Fibroblast of lung (primary cell): ENCODE data around the gene PLPP7. TPM values are rescaled to one million over a fixed set of nuclear protein-coding genes. Genes with fewer than 3 reads are reported as not detected.

Experiments
- DNase-seq, 2 donors: peaks; one replicate each; pipeline versions ENCODE4 v3.0.0 to v3.0.0-alpha.2; 2010; ENCODE audit warnings: low read depth in 2 of 2
- H2AFZ ChIP-seq: 2 replicates; pipeline ENCODE4 v1.5.1; 2012; ENCODE audit warnings: low read length, control low read depth, inconsistent platforms
- H3K27ac ChIP-seq: 2 replicates; pipeline ENCODE4 v1.5.1; 2011; ENCODE audit warnings: low read length, control low read depth; ENCODE audit not compliant: insufficient read depth
- H3K27me3 ChIP-seq: 2 replicates; pipeline ENCODE4 v1.5.1; 2011; ENCODE audit warnings: mild to moderate bottlenecking, low read length; ENCODE audit not compliant: control insufficient read depth, insufficient read depth
- H3K36me3 ChIP-seq: 2 replicates; pipeline ENCODE4 v1.5.1; 2011; ENCODE audit warnings: low read length; ENCODE audit not compliant: control insufficient read depth, insufficient read depth
- H3K4me1 ChIP-seq: 2 replicates; pipeline ENCODE4 v1.5.1; 2011; ENCODE audit warnings: low read length; ENCODE audit not compliant: control insufficient read depth, insufficient read depth; ENCODE audit errors: extremely low read depth
- H3K4me2 ChIP-seq: 2 replicates; pipeline ENCODE4 v1.5.1; 2011; ENCODE audit warnings: low read length, control low read depth; ENCODE audit not compliant: insufficient read depth; ENCODE audit errors: extremely low read depth
- H3K4me3 ChIP-seq, 4 experiments: fragments of 200-600 bp in 1 of 4; sonication (generic) in 1 of 4; replicated peaks in 1 of 4; 2 replicates each; pipeline ENCODE4 v1.5.1; 2011 to 2016; ENCODE audit warnings: low read length in 4 of 4, low read depth in 3 of 4, mild to moderate bottlenecking in 3 of 4, control low read depth in 2 of 4, inconsistent platforms in 1 of 4, mixed read lengths in 1 of 4; ENCODE audit not compliant: insufficient read depth in 1 of 4; ENCODE audit errors: control extremely low read depth in 1 of 4
- H3K79me2 ChIP-seq: 2 replicates; pipeline ENCODE4 v1.5.1; 2012; ENCODE audit warnings: mild to moderate bottlenecking, low read length, inconsistent platforms; ENCODE audit not compliant: control insufficient read depth, insufficient read depth
- H3K9ac ChIP-seq: 2 replicates; pipeline ENCODE4 v1.5.1; 2011; ENCODE audit warnings: mild to moderate bottlenecking, low read length, control low read depth; ENCODE audit not compliant: insufficient read depth
- H3K9me3 ChIP-seq: 2 replicates; pipeline ENCODE4 v1.5.1; 2012; ENCODE audit warnings: low read depth, low read length; ENCODE audit not compliant: control insufficient read depth, insufficient read depth
- H4K20me1 ChIP-seq: 2 replicates; pipeline ENCODE4 v1.5.1; 2011; ENCODE audit warnings: low read length; ENCODE audit not compliant: control insufficient read depth, insufficient read depth; ENCODE audit errors: extremely low read depth
- CTCF ChIP-seq, 2 donors: IDR thresholded peaks in 1 of 2; conservative IDR thresholded peaks in 1 of 2; 1 replicate in 1 of 2; 2 replicates in 1 of 2; pipeline ENCODE4 v1.5.1; 2011 to 2012; ENCODE audit warnings: low read length in 2 of 2, control low read depth in 1 of 2, inconsistent platforms in 1 of 2, low read depth in 1 of 2, mild to moderate bottlenecking in 1 of 2
- EZH2 ChIP-seq: IDR thresholded peaks from 2 replicates; pipeline ENCODE4 v1.5.1; 2012; ENCODE audit warnings: low read length, control low read depth, mild to moderate bottlenecking; ENCODE audit errors: missing control alignments
- polyA plus RNA-seq, 2 donors: library from polyadenylated mRNA; depleted of rRNA in 1 of 2; stranded (reverse) in 1 of 2; unstranded in 1 of 2; fragments of >200 nt; gene quantifications; 2 replicates each; pipeline ENCODE4 v1.2.1, GENCODE V29; 2011 to 2012; ENCODE audit warnings: missing spikeins in 1 of 2
- total RNA-seq: library from RNA; depleted of rRNA; stranded (reverse); fragments of >200 nt; gene quantifications from 2 replicates; pipeline ENCODE4 v1.2.1, GENCODE V29; 2014

Gene PLPP7
- total and polyA plus RNA-seq, 2 donors (not counting 1 experiment from before 2014, with no cell fraction given) = 3.0 to 9.4 TPM

DNA sequence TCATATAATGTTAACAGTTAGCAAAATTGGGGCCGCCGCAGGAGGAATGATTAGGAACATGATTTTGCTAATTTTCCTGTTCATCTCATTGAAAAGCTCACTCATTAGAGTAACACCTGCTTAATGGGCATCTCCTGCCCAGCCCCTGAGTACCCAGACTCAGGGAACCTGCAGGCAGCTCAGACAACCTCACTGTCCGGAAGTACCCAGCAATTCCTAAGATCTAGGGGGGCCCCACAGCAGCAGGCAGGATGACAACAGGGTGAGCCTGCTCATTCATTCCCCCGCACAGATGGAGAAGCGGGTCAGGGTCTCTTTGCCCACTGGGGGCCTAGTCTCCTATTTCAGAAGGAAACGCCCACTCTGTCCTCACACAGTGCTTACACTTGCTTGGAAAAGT lies 25.8 kb upstream of the PLPP7 start:
- H3K4me2 ChIP-seq = no peak overlapping the region
- H3K9ac ChIP-seq = no peak overlapping the region
- TF ChIP-seq CTCF (conservative IDR thresholded peaks at IDR 0.05 in 1 of 2, IDR thresholded peaks at IDR 0.05 in 1 of 2; ENCODE audit: low read depth in 1 of 2, low read length in 2 of 2) = no peak
- no peak for TF ChIP-seq EZH2
- no peaks in the 10 kb centered on the region for H3K36me3 ChIP-seq
- no peaks in the 10 kb centered on the region for H4K20me1 ChIP-seq
- H3K27ac ChIP-seq = no peak overlapping the region
- H2AFZ ChIP-seq = no peak overlapping the region
- H3K4me3 ChIP-seq = no peak overlapping the region
- no peaks in the 10 kb centered on the region for H3K9me3 ChIP-seq
- DNase-seq = no peak
- H3K79me2 ChIP-seq = no peaks in the 10 kb centered on the region
- no peaks in the 10 kb centered on the region for H3K27me3 ChIP-seq
- H3K4me1 ChIP-seq = no peaks in the 10 kb centered on the region

- DNase-seq = no peak
- Histone ChIP-seq H3K4me2 (no peak overlapping the region), H4K20me1 (no peaks in the 10 kb centered on the region), H3K4me1 (no peaks in the 10 kb centered on the region), H3K27me3 (no peaks in the 10 kb centered on the region), H3K9ac (no peak overlapping the region), H3K79me2 (no peaks in the 10 kb centered on the region), H3K4me3 (no peak overlapping the region), H3K27ac (no peak overlapping the region), H3K9me3 (no peaks in the 10 kb centered on the region), H2AFZ (no peak overlapping the region), H3K36me3 (no peaks in the 10 kb centered on the region)
- no peak for TF ChIP-seq EZH2
- TF ChIP-seq CTCF (conservative IDR thresholded peaks at IDR 0.05 in 1 of 2, IDR thresholded peaks at IDR 0.05 in 1 of 2; ENCODE audit: low read depth in 1 of 2, low read length in 2 of 2) = no peak
Observed at GRCh38 chr9:131264231-131264630, 25.3 kb upstream of the PLPP7 start.

GRCh38 chr9:131266266-131267229 lies 23.0 kb upstream of the PLPP7 start:
- TF ChIP-seq CTCF (conservative IDR thresholded peaks at IDR 0.05 in 1 of 2, IDR thresholded peaks at IDR 0.05 in 1 of 2; ENCODE audit: low read depth in 1 of 2, low read length in 2 of 2) = no peak
- TF ChIP-seq EZH2 = no peak
- Histone ChIP-seq H3K9ac (no peak overlapping the region), H4K20me1 (no peaks in the 10 kb centered on the region), H3K36me3 (no peaks in the 10 kb centered on the region), H3K27ac (no peak overlapping the region), H3K4me1 (no peaks in the 10 kb centered on the region), H3K27me3 (no peaks in the 10 kb centered on the region), H2AFZ (no peak overlapping the region), H3K9me3 (no peaks in the 10 kb centered on the region), H3K79me2 (no peaks in the 10 kb centered on the region), H3K4me3 (no peak overlapping the region), H3K4me2 (no peak overlapping the region)
- DNase-seq = no peak
